MM.1S (cell line): ENCODE measurements around the gene ELL.

Experiments used
- DNase-seq: peaks from one replicate; pipeline ENCODE4 v3.0.0-alpha.2; 2015
- H2AFZ ChIP-seq: fragments of 300-600 bp; sonication (generic); 2 replicates; pipeline ENCODE4 v1.6.0; 2016; ENCODE audit warnings: antibody characterized with exemption, low read length
- H3F3A ChIP-seq: fragments of 300-600 bp; sonication (generic); 2 replicates; pipeline ENCODE4 v1.6.1; 2016; ENCODE audit warnings: mild to moderate bottlenecking, antibody characterized with exemption, low read length, moderate library complexity, mixed read lengths; ENCODE audit not compliant: insufficient read depth
- H3K27ac ChIP-seq: fragments of 300-600 bp; sonication (generic); 2 replicates; pipeline ENCODE4 v1.5.1; 2016; ENCODE audit warnings: mild to moderate bottlenecking, low read length
- H3K27me3 ChIP-seq: fragments of 300-600 bp; sonication (generic); replicated peaks from 2 replicates; pipeline ENCODE4 v1.6.0; 2016; ENCODE audit warnings: low read length; ENCODE audit not compliant: insufficient read depth
- H3K36me3 ChIP-seq: fragments of 300-600 bp; sonication (generic); replicated peaks from 2 replicates; pipeline ENCODE4 v1.6.1; 2016; ENCODE audit warnings: mild to moderate bottlenecking, low read length, mixed read lengths; ENCODE audit not compliant: insufficient read depth
- H3K4me1 ChIP-seq: fragments of 300-600 bp; sonication (generic); 2 replicates; pipeline ENCODE4 v1.6.1; 2016; ENCODE audit warnings: low read length, mixed read lengths
- H3K4me2 ChIP-seq: fragments of 300-600 bp; sonication (generic); 2 replicates; pipeline ENCODE4 v1.6.0; 2016; ENCODE audit warnings: low read depth, low read length
- H3K4me3 ChIP-seq: fragments of 300-600 bp; sonication (generic); 2 replicates; pipeline ENCODE4 v1.5.1; 2016; ENCODE audit warnings: low read length, mixed read lengths
- H3K79me2 ChIP-seq: fragments of 300-600 bp; sonication (generic); 2 replicates; pipeline ENCODE4 v1.6.1; 2016; ENCODE audit warnings: mixed run types, low read length, mixed read lengths
- H3K9ac ChIP-seq: fragments of 300-600 bp; sonication (generic); 2 replicates; pipeline ENCODE4 v1.6.1; 2016; ENCODE audit warnings: low read length, mixed read lengths
- H3K9me2 ChIP-seq: fragments of 300-600 bp; sonication (generic); replicated peaks from 2 replicates; pipeline ENCODE4 v1.6.1; 2016; ENCODE audit warnings: mild to moderate bottlenecking, low read length, mixed read lengths; ENCODE audit not compliant: insufficient read depth
- H3K9me3 ChIP-seq: fragments of 300-600 bp; sonication (generic); replicated peaks from 2 replicates; pipeline ENCODE4 v1.6.1; 2016; ENCODE audit warnings: mild to moderate bottlenecking, low read length, mixed read lengths; ENCODE audit not compliant: insufficient read depth
- H4K20me1 ChIP-seq: fragments of 300-600 bp; sonication (generic); 2 replicates; pipeline ENCODE4 v1.6.1; 2016; ENCODE audit warnings: mild to moderate bottlenecking, low read length, moderate library complexity, mixed read lengths; ENCODE audit not compliant: insufficient read depth
- CTCF ChIP-seq: fragments of 300-600 bp; sonication (generic); IDR thresholded peaks from 2 replicates; pipeline ENCODE4 v1.5.1; 2016; ENCODE audit warnings: antibody characterized with exemption, low read length, mixed read lengths
- EZH2 ChIP-seq: fragments of 300-600 bp; sonication (generic); optimal IDR thresholded peaks from 2 replicates; pipeline ENCODE3; 2017; ENCODE audit warnings: low read depth, mild to moderate bottlenecking, antibody characterized with exemption, low read length, mixed read lengths
- EZH2phosphoT487 ChIP-seq: fragments of 300-600 bp; sonication (generic); IDR thresholded peaks from 2 replicates; pipeline ENCODE4 v1.6.1; 2018; ENCODE audit warnings: antibody characterized with exemption, low read length

ELL gene

GRCh38 chr19:18475004-18475453 lies 46.8 kb downstream of the ELL start:
- Histone ChIP-seq H3K27me3 (no peaks in the 10 kb centered on the region), H3K9ac (no peak overlapping the region), H2AFZ (no peak overlapping the region), H3K79me2 (peaks cover 98% of the 10 kb centered on the region), H3K4me2 (no peak overlapping the region), H3K9me3 (no peaks in the 10 kb centered on the region), H3K4me1 (peaks cover 4% of the 10 kb centered on the region), H3K27ac (no peak overlapping the region), H3K9me2 (no peaks in the 10 kb centered on the region), H3F3A (no peaks in the 10 kb centered on the region), H3K36me3 (no peaks in the 10 kb centered on the region), H4K20me1 (peaks cover 68% of the 10 kb centered on the region), H3K4me3 (no peak overlapping the region)
- DNase-seq = no peak
- no peak for TF ChIP-seq EZH2phosphoT487
- TF ChIP-seq CTCF = no peak
- no peak for TF ChIP-seq EZH2

- Histone ChIP-seq H3K36me3 (no peaks in the 10 kb centered on the region), H3K79me2 (peaks cover 98% of the 10 kb centered on the region), H3F3A (no peaks in the 10 kb centered on the region), H2AFZ (no peak overlapping the region), H3K9me3 (no peaks in the 10 kb centered on the region), H3K9ac (no peak overlapping the region), H3K4me3 (no peak overlapping the region), H4K20me1 (peaks cover 67% of the 10 kb centered on the region), H3K27ac (no peak overlapping the region), H3K27me3 (no peaks in the 10 kb centered on the region), H3K9me2 (no peaks in the 10 kb centered on the region), H3K4me2 (no peak overlapping the region), H3K4me1 (no peaks in the 10 kb centered on the region)
- no peak for DNase-seq
- TF ChIP-seq CTCF (no peak), EZH2 (no peak), EZH2phosphoT487 (no peak)
These were observed 47.4 kb downstream of the ELL start for GRCh38 chr19:18474366-18474887.

- peaks cover 98% of the 10 kb centered on the region for H3K79me2 ChIP-seq
- H3K27me3 ChIP-seq = no peaks in the 10 kb centered on the region
- H3K4me3 ChIP-seq = no peak overlapping the region
- TF ChIP-seq EZH2phosphoT487 (no peak), EZH2 (no peak), CTCF (no peak)
- H3K27ac ChIP-seq = no peak overlapping the region
- no peaks in the 10 kb centered on the region for H3F3A ChIP-seq
- no peaks in the 10 kb centered on the region for H3K36me3 ChIP-seq
- H4K20me1 ChIP-seq = peaks cover 62% of the 10 kb centered on the region
- H3K4me2 ChIP-seq = no peak overlapping the region
- no peaks in the 10 kb centered on the region for H3K9me2 ChIP-seq
- H3K9ac ChIP-seq = no peak overlapping the region
- H3K9me3 ChIP-seq = no peaks in the 10 kb centered on the region
- H2AFZ ChIP-seq = no peak overlapping the region
- no peaks in the 10 kb centered on the region for H3K4me1 ChIP-seq
- DNase-seq = no peak
These were observed 48.2 kb downstream of the ELL start for GRCh38 chr19:18473706-18474087.
